Psoas muscle (tissue), 8 donors: ENCODE results near the gene MTHFSD. TPM values are rescaled to one million over a fixed set of nuclear protein-coding genes. Genes with fewer than 3 reads are reported as not detected.

Source experiments
- ATAC-seq, 4 donors: fragments of 200-7000 bp; cut with Tn5 transposase; one replicate each; pipeline ENCODE4 v1.9.1; 2020; ENCODE audit warnings: moderate library complexity in 3 of 4, mild to moderate bottlenecking in 2 of 4
- DNase-seq, 2 donors: peaks; one replicate each; pipeline ENCODE4 v3.0.0-alpha.2; 2020
- H3K27ac ChIP-seq: fragments of 200-600 bp; one replicate; pipeline ENCODE4 v1.8.0; 2022
- H3K27me3 ChIP-seq, 3 donors: fragments of 200-600 bp in 1 of 3; one replicate each; pipeline versions ENCODE4 v1.6.1 to v1.8.0; 2013 to 2022; ENCODE audit warnings: low read length in 2 of 3, mild to moderate bottlenecking in 2 of 3, moderate library complexity in 1 of 3; ENCODE audit not compliant: insufficient read depth in 3 of 3
- H3K36me3 ChIP-seq, 2 donors: fragments of 200-600 bp in 1 of 2; one replicate each; pipeline versions ENCODE4 v1.6.1 to v1.8.0; 2013 to 2022; ENCODE audit warnings: low read depth in 1 of 2, mild to moderate bottlenecking in 1 of 2, moderate library complexity in 1 of 2; ENCODE audit not compliant: insufficient read depth in 1 of 2
- H3K4me1 ChIP-seq: fragments of 200-600 bp; one replicate; pipeline ENCODE4 v1.8.0; 2022
- H3K4me3 ChIP-seq: fragments of 200-600 bp; one replicate; pipeline ENCODE4 v1.8.0; 2022; ENCODE audit warnings: mild to moderate bottlenecking
- H3K9me3 ChIP-seq: fragments of 200-600 bp; one replicate; pipeline ENCODE4 v1.8.0; 2022
- CTCF ChIP-seq: fragments of 200-600 bp; IDR thresholded peaks from one replicate; pipeline ENCODE4 v1.8.0; 2022; ENCODE audit warnings: antibody characterized with exemption
- WGBS, 3 donors: extraction: QIAGEN DNeasy Blood & Tissue Kit; methylation state at CpG; one replicate each; pipeline versions ENCODE4 v1.1.6 to v1.1.7; 2013; 5-methylcytosine and 5-hydroxymethylcytosine counted together
- intact Hi-C, 2 donors: fragments of 100-400 bp; cut with DNase I; formaldehyde crosslinking; loops; one replicate each; pipeline versions ENCODE4 v1.11.0 to v1.14.2; 2022
- polyA plus RNA-seq, 3 donors: library from polyadenylated mRNA; stranded (reverse); fragments of 200-250 nt; gene quantifications; one replicate each; pipeline ENCODE4 v1.2.3, GENCODE V29; 2013
- total RNA-seq, 4 donors: library from RNA; stranded (reverse); fragmentation: NEBNext Ultra II Directional in 2 of 4; extraction: Animal tissue kit (Norgen Biotek cat#: 25700) in 2 of 4; gene quantifications; one replicate each; pipeline versions ENCODE4 v1.2.1 to v1.2.4, GENCODE V29; 2021 to 2023
- donor health status: healthy with polysubstance abuse.
- donor health status: DM: no; HTN: no; CAD: no; lungs with moderate emphysema.
- donor health status: Bipolar disorder and iron deficiency.
- donor health status: healthy.
- donor health status: DM: yes; HTN: yes; CAD: no.
- donor health status: DM: no; HTN: no; CAD: no.
- donor health status: DM: no; HTN: no; CAD: no.
- donor health status: DM: yes; HTN: yes; CAD: no.

The MTHFSD gene
- total and polyA plus RNA-seq, 7 donors: 4.3 to 16.0 (median 8.1) TPM

GRCh38 chr16:86545481-86545880, 9.6 kb downstream of the MTHFSD start:
- no peak for TF ChIP-seq CTCF
- H3K9me3 ChIP-seq: no peaks in the 10 kb centered on the region
- H3K36me3 ChIP-seq: peaks cover 0 to 91% of the 10 kb centered on the region in 2 donors
- no peak for ATAC-seq
- H3K4me1 ChIP-seq: no peaks in the 10 kb centered on the region
- intact Hi-C loops: loop anchor here in 1 of 2 donors (5.0 kb wide), 1 partner anchor 1217 kb away; no protein-coding TSS in a partner anchor
- WGBS, 3 donors: 76 to 90% (median 85%) methylated on average over 11 to 12 of the region's 12 CpGs
- H3K4me3 ChIP-seq: no peak overlapping the region
- no peaks in the 10 kb centered on the region for H3K27me3 ChIP-seq
- DNase-seq: no peak
- no peak overlapping the region for H3K27ac ChIP-seq

- Histone ChIP-seq H3K36me3 (peaks cover 2 to 96% of the 10 kb centered on the region in 2 donors), H3K27ac (no peak overlapping the region), H3K4me3 (no peak overlapping the region), H3K27me3 (no peaks in the 10 kb centered on the region), H3K9me3 (no peaks in the 10 kb centered on the region), H3K4me1 (no peaks in the 10 kb centered on the region)
- WGBS, 3 donors: 93 to 96% (median 94%) methylated on average over 21 of the region's 21 CpGs
- ATAC-seq: no peak
- intact Hi-C loops: no loop called here
- TF ChIP-seq CTCF: no peak
- DNase-seq: no peak
Observed at GRCh38 chr16:86542756-86543750, 12.0 kb downstream of the MTHFSD start.

- H3K9me3 ChIP-seq: no peaks in the 10 kb centered on the region
- no peaks in the 10 kb centered on the region for H3K27me3 ChIP-seq
- WGBS, 3 donors: 94 to 99% (median 98%) methylated on average over 11 of the region's 11 CpGs
- H3K36me3 ChIP-seq: peaks cover 2 to 96% of the 10 kb centered on the region in 2 donors
- no peak overlapping the region for H3K27ac ChIP-seq
- no peaks in the 10 kb centered on the region for H3K4me1 ChIP-seq
- ATAC-seq (no peak), DNase-seq (no peak)
- no peak overlapping the region for H3K4me3 ChIP-seq
- intact Hi-C loops: no loop called here
- TF ChIP-seq CTCF: no peak
Observed at GRCh38 chr16:86541560-86541959, 13.5 kb downstream of the MTHFSD start.

GRCh38 chr16:86540894-86541293, 14.1 kb downstream of the MTHFSD start:
- intact Hi-C loops: no loop called here
- Histone ChIP-seq H3K27me3 (no peaks in the 10 kb centered on the region), H3K9me3 (no peaks in the 10 kb centered on the region), H3K36me3 (peaks cover 2 to 94% of the 10 kb centered on the region in 2 donors), H3K27ac (no peak overlapping the region), H3K4me3 (no peak overlapping the region), H3K4me1 (no peaks in the 10 kb centered on the region)
- ATAC-seq (no peak), DNase-seq (no peak)
- no peak for TF ChIP-seq CTCF
- WGBS, 3 donors: 92 to 96% (median 96%) methylated on average over 6 of the region's 6 CpGs
